ENCODE measurements around the gene ZNRF3. TPM values are rescaled to one million over a fixed set of nuclear protein-coding genes. Genes with fewer than 3 reads are reported as not detected.

Gene ZNRF3
- total RNA-seq, 1 experiment from 2014 or later = 8.1 TPM

GRCh38 chr22:28893810-28894209 lies 10.4 kb downstream of the ZNRF3 start:
- Histone ChIP-seq H3K27ac (ENCODE audit: low read length) (no peak overlapping the region), H3K9ac (ENCODE audit: low read length) (no peak overlapping the region), H3F3A (ENCODE audit: low read length, unreplicated experiment) (no peaks in the 10 kb centered on the region), H3K79me2 (ENCODE audit: low read length) (peaks cover 81% of the 10 kb centered on the region), H3K9me2 (replicated peaks; ENCODE audit: low read length) (no peaks in the 10 kb centered on the region), H3K4me2 (ENCODE audit: low read length) (no peak overlapping the region), H3K9me3 (ENCODE audit: low read length) (no peaks in the 10 kb centered on the region), H4K20me1 (ENCODE audit: low read length) (no peaks in the 10 kb centered on the region), H3K4me1 (ENCODE audit: insufficient read depth, low read length) (peaks cover 6% of the 10 kb centered on the region; the same call in 1 of the 2 replicates), H3K36me3 (ENCODE audit: low read depth, low read length) (no peaks in the 10 kb centered on the region), H3K27me3 (ENCODE audit: low read length) (no peaks in the 10 kb centered on the region), H2AFZ (ENCODE audit: low read length) (no peak overlapping the region), H3K4me3 (ENCODE audit: low read length) (no peak overlapping the region)
- intact Hi-C loops (cut with micrococcal nuclease) = no loop called here
- ChIA-PET POLR2A (ENCODE audit: unreplicated experiment) (no interaction called here), CTCF (no interaction called here)
- no TSS peak for BruUV-seq (replicated peaks)
- no peak for TF ChIP-seq EZH2 (IDR thresholded peaks at IDR 0.05; ENCODE audit: low read length, unreplicated experiment)
- no peak for TF ChIP-seq CTCF (conservative IDR thresholded peaks at IDR 0.05; ENCODE audit: low read depth, low read length)
- no peak for TF ChIP-seq EZH2phosphoT487 (IDR thresholded peaks at IDR 0.05; ENCODE audit: borderline replicate concordance, low read length)
- ATAC-seq (no peak), DNase-seq (no peak)

GRCh38 chr22:28894334-28894733 lies 11.0 kb downstream of the ZNRF3 start:
- TF ChIP-seq CTCF (conservative IDR thresholded peaks at IDR 0.05; ENCODE audit: low read depth, low read length) = no peak
- TF ChIP-seq EZH2phosphoT487 (IDR thresholded peaks at IDR 0.05; ENCODE audit: borderline replicate concordance, low read length) = no peak
- TF ChIP-seq EZH2 (IDR thresholded peaks at IDR 0.05; ENCODE audit: low read length, unreplicated experiment) = no peak
- peak; percentile 39 for DNase-seq
- no peaks in the 10 kb centered on the region for H3K9me2 ChIP-seq (replicated peaks; ENCODE audit: low read length)
- peaks cover 6% of the 10 kb centered on the region; the same call in 1 of the 2 replicates for H3K4me1 ChIP-seq (ENCODE audit: insufficient read depth, low read length)
- H3F3A ChIP-seq (ENCODE audit: low read length, unreplicated experiment) = no peaks in the 10 kb centered on the region
- H3K9ac ChIP-seq (ENCODE audit: low read length) = no peak overlapping the region
- ATAC-seq = peak; percentile 64; the same call in 1 of the 2 replicates
- H3K27ac ChIP-seq (ENCODE audit: low read length) = no peak overlapping the region
- CTCF ChIA-PET = no interaction called here
- H3K79me2 ChIP-seq (ENCODE audit: low read length) = peaks cover 77% of the 10 kb centered on the region
- no TSS peak for BruUV-seq (replicated peaks)
- H3K9me3 ChIP-seq (ENCODE audit: low read length) = no peaks in the 10 kb centered on the region
- no peak overlapping the region for H3K4me3 ChIP-seq (ENCODE audit: low read length)
- intact Hi-C loops (cut with micrococcal nuclease) = no loop called here
- POLR2A ChIA-PET (ENCODE audit: unreplicated experiment) = no interaction called here
- no peaks in the 10 kb centered on the region for H3K27me3 ChIP-seq (ENCODE audit: low read length)
- no peak overlapping the region for H2AFZ ChIP-seq (ENCODE audit: low read length)
- H3K36me3 ChIP-seq (ENCODE audit: low read depth, low read length) = no peaks in the 10 kb centered on the region
- no peak overlapping the region for H3K4me2 ChIP-seq (ENCODE audit: low read length)
- no peaks in the 10 kb centered on the region; the same call in 1 of the 2 replicates for H4K20me1 ChIP-seq (ENCODE audit: low read length)

GRCh38 chr22:28894807-28895206 lies 11.4 kb downstream of the ZNRF3 start:
- H3K79me2 ChIP-seq (ENCODE audit: low read length) = peaks cover 72% of the 10 kb centered on the region
- no peaks in the 10 kb centered on the region for H3K36me3 ChIP-seq (ENCODE audit: low read depth, low read length)
- ATAC-seq (no peak), DNase-seq (no peak)
- H3K9ac ChIP-seq (ENCODE audit: low read length) = no peak overlapping the region
- no peaks in the 10 kb centered on the region for H3F3A ChIP-seq (ENCODE audit: low read length, unreplicated experiment)
- CTCF ChIA-PET = no interaction called here
- H2AFZ ChIP-seq (ENCODE audit: low read length) = no peak overlapping the region
- no peaks in the 10 kb centered on the region for H3K9me2 ChIP-seq (replicated peaks; ENCODE audit: low read length)
- no peaks in the 10 kb centered on the region for H3K9me3 ChIP-seq (ENCODE audit: low read length)
- no peaks in the 10 kb centered on the region; the same call in 1 of the 2 replicates for H4K20me1 ChIP-seq (ENCODE audit: low read length)
- no peaks in the 10 kb centered on the region for H3K27me3 ChIP-seq (ENCODE audit: low read length)
- no peak overlapping the region for H3K4me2 ChIP-seq (ENCODE audit: low read length)
- intact Hi-C loops (cut with micrococcal nuclease) = no loop called here
- no peak overlapping the region for H3K4me3 ChIP-seq (ENCODE audit: low read length)
- BruUV-seq (replicated peaks) = no TSS peak
- POLR2A ChIA-PET (ENCODE audit: unreplicated experiment) = no interaction called here
- H3K27ac ChIP-seq (ENCODE audit: low read length) = no peak overlapping the region
- H3K4me1 ChIP-seq (ENCODE audit: insufficient read depth, low read length) = peaks cover 6% of the 10 kb centered on the region; the same call in 1 of the 2 replicates
- no peak for TF ChIP-seq EZH2phosphoT487 (IDR thresholded peaks at IDR 0.05; ENCODE audit: borderline replicate concordance, low read length)
- no peak for TF ChIP-seq EZH2 (IDR thresholded peaks at IDR 0.05; ENCODE audit: low read length, unreplicated experiment)
- TF ChIP-seq CTCF (conservative IDR thresholded peaks at IDR 0.05; ENCODE audit: low read depth, low read length) = no peak
